NCI-H748 (cell line): ENCODE data around the gene RSPRY1.

Experiments used
- DNase-seq: peaks from one replicate; lab custom pipeline; 2025; ENCODE audit not compliant: unreplicated experiment; lab: John Stamatoyannopoulos, UW

RSPRY1 gene

GRCh38 chr16:57216968-57217367 is 30.8 kb downstream of the RSPRY1 start:
- DNase-seq: no peak

GRCh38 chr16:57223057-57223456 is 36.9 kb downstream of the RSPRY1 start:
- DNase-seq: no peak

GRCh38 chr16:57224651-57225335 is 38.7 kb downstream of the RSPRY1 start:
- no peak for DNase-seq

GRCh38 chr16:57225978-57226377 is 39.8 kb downstream of the RSPRY1 start:
- DNase-seq: no peak

GRCh38 chr16:57226701-57227621 is 40.8 kb downstream of the RSPRY1 start:
- no peak for DNase-seq

GRCh38 chr16:57229079-57229478 is 43.0 kb downstream of the RSPRY1 start:
- no peak for DNase-seq

- no peak for DNase-seq
These were observed 45.8 kb downstream of the RSPRY1 start for GRCh38 chr16:57231821-57232350.

GRCh38 chr16:57233944-57234706 is 48.0 kb downstream of the RSPRY1 start:
- no peak for DNase-seq

GRCh38 chr16:57234707-57235092 is 48.6 kb downstream of the RSPRY1 start:
- DNase-seq: no peak

GRCh38 chr16:57235128-57236021 is 49.2 kb downstream of the RSPRY1 start:
- peak; percentile 35 for DNase-seq

- no peak for DNase-seq
These were observed 49.9 kb downstream of the RSPRY1 start for GRCh38 chr16:57236022-57236350.

- no peak for DNase-seq
These were observed 52.6 kb downstream of the RSPRY1 start for GRCh38 chr16:57238682-57239081.

GRCh38 chr16:57239107-57239506 is 53.0 kb downstream of the RSPRY1 start:
- DNase-seq: no peak

GRCh38 chr16:57240851-57241250 is 54.7 kb downstream of the RSPRY1 start:
- DNase-seq: no peak

- no peak for DNase-seq
These were observed 56.5 kb downstream of the RSPRY1 start for GRCh38 chr16:57242650-57243049.

- DNase-seq: no peak
These were observed 58.3 kb downstream of the RSPRY1 start for GRCh38 chr16:57244463-57244766.

GRCh38 chr16:57244767-57245471 is 58.8 kb downstream of the RSPRY1 start, which contains the start of gene ARL2BP:
ARL2BP (plus strand) TSS chr16:57245259; CDS start chr16:57245368, 109 bp downstream.
- peak; percentile 94 for DNase-seq

- DNase-seq: peak; percentile 54
These were observed 59.5 kb downstream of the RSPRY1 start for GRCh38 chr16:57245472-57246113.

- DNase-seq: no peak
These were observed 65.2 kb downstream of the RSPRY1 start for GRCh38 chr16:57251352-57251751.
